Measurements from ENCODE around the gene SPO11. TPM values are rescaled to one million over a fixed set of nuclear protein-coding genes. Genes with fewer than 3 reads are reported as not detected.

SPO11 gene, protein sequence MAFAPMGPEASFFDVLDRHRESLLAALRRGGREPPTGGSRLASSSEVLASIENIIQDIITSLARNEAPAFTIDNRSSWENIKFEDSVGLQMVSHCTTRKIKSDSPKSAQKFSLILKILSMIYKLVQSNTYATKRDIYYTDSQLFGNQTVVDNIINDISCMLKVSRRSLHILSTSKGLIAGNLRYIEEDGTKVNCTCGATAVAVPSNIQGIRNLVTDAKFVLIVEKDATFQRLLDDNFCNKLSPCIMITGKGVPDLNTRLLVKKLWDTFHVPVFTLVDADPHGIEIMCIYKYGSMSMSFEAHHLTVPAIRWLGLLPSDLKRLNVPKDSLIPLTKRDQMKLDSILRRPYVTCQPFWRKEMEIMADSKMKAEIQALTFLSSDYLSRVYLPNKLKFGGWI
- polyA plus RNA-seq (ENCODE audit: insufficient read depth in 1 of 5, insufficient read length in 5 of 5, low replicate concordance in 1 of 5), result not detected
- long read RNA-seq, donor 1, result 0 reads
- long read RNA-seq, donor 2, result 0 reads
- long read RNA-seq, donor 3, result 0 reads
- long read RNA-seq, donor 4, result 0 reads
- long read RNA-seq, donor 5, result 0 reads
- long read RNA-seq, donor 6, result 0 reads
- long read RNA-seq, donor 7, result 0 reads
- long read RNA-seq, donor 8, result 0 reads

DNA sequence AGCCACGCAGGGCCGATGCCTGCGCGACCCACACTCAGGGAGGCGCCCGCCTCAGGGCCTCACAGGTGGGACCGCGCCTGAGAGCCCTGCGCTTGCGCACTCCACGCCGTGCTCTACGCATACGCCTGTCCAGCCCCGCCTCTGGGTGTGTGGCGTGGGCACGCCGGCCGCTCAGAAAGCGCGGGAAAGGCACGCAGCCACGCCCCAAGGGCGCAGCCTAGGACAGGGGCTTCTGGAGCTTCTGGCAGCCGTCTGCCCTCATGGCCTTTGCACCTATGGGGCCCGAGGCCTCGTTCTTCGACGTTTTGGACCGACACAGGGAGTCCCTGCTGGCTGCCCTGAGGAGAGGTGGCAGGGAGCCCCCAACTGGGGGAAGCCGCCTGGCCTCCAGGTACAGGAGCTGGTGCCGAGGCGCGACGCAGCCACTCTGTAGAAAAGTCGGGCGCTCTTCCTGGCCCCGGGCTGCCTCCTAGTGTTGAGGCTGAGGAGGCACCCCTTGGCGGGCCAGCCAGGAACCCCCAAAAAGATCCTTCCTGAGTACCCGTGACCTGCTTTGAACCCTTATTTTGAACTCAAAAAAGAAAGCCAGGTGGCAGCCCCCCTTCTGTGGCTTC, at the start of gene SPO11:
TSS of gene SPO11 (plus strand) at position 196 of the 614 bp plus-strand sequence. CDS start at position 261, 65 bp downstream.
- DNase-seq, result no peak

DNA sequence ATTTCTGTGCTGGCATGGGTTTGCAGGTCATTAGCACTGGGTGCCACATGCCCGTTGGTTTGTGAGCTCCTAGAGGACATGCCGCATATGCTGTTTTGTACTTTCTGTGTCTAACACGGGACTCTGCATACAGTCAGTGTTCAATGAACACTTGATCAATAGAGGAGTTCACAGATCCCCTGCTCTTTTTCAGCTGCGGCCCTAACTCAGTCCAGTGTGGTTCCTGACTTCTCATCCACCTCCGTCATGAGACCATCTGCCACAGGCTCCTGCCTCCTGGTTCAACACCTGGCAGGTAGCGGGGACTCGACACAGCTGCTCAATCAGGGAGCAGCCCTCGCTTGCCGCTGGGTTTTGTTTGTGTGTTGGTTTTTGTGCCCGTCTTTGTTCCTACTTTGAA, 49.4 kb upstream of the SPO11 start:
- DNase-seq, result no peak

DNA sequence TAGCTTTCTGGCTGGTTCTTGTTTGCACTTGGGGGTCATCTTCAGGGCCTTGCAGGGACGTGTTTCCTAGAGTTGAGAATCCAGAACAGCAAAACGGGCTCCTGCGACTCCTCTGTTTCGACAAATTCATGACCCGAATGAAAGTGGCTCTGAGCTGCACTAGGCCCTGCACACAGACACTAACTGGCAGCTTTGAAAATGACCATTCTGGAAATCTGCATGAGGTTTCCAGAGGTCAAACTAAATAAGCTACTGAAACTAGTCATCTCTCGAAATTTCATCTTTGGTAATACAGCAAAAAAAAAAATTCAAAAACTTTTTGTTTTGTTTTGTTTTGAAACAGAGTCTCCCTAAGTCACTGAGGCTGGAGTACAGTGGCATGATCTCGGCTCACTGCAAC, 47.7 kb upstream of the SPO11 start:
- no peak for DNase-seq

DNA sequence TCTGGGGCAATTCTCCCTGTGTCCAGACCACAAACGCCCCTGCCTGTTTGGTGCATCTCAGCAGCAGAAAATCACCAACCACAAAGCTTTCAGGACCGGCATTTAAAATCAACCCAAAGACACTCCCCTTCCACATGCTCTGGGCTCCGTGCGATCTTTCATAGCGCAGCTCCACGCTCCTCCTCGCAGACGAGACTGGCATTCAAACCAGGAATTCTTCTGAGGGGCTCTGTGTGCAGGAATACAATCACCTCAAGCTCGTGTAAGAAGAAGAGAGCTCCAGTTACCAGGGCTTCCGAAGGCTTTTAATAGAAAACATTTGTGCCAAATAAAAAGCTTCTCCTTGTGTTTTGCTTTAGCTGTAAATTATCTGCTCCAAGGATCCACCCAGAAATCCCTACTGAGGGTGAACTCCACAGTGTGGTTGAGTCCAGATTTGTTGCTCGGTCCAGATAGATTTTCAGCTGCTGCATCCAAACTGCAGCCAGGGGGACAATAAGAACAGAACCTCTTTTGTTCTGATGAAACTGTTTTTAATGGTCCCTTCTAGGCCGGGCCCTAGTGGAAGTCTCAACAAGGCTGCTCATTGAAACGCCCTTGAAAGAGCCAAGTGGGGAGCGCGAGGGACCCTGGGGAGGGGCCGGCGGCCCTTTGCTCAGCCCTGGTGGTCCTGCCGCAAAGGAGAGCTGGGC, 46.8 kb upstream of the SPO11 start:
- no peak for DNase-seq

DNA sequence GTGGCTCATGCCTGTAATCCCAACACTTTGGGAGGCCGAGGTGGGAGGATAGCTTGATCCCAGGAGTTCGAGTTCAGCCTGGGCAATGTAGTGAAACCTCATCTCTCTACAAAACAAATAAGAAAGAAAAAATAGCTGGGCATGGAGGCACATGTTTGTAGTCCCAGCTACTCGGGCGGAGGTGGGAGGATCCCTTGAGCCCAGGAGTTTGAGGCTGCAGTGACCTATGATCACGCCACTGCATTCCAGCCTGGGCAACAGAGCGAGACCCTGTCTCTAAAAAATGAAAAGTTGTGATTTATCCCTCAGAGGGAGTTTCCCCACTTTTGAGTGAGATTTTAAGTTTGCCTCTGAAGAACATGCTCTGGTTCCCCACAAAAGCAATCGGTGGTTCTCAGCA, 45.7 kb upstream of the SPO11 start:
- DNase-seq, result no peak

DNA sequence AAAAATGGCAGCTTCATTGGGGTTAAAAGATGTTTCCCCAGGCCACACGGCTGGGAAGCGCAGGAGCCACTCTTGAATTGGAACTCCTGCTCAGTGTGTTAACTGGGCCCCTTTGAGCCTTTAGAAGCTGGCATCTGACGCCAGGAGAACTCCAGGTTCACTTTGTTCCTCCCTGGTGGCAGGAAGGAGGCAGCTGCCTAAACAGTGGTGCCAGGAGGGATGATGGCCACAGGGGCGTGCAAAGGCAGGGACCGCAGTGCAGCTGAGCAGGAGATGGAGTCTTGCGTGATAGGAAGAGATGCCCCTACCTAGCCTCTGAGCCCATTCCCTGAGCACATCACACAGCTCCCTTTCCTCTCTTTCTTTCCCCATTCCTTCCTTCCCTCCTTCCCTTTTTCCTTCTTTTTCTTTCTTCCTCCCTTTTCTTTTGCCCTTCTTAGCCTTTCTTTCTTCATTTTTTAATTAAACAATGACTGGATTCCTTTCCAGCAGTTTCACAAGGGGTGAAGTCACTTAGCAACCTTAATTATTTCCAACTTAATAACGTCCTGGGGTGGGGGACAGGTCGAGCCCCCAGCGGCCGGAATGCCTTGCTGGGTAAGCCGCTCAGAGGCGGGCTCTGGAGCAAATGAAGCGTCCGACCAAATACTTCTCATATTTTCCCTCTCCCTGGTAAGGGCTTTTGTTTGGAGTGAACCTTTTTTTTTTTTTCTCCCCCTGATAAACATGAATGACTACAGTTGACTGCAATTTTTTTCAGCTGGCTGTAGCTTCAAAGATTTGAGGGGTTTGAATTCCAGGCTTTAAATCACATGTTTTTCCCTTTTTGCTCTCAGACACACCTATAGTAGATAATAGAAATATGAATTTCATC, 42.4 kb upstream of the SPO11 start:
- no peak for DNase-seq

DNA sequence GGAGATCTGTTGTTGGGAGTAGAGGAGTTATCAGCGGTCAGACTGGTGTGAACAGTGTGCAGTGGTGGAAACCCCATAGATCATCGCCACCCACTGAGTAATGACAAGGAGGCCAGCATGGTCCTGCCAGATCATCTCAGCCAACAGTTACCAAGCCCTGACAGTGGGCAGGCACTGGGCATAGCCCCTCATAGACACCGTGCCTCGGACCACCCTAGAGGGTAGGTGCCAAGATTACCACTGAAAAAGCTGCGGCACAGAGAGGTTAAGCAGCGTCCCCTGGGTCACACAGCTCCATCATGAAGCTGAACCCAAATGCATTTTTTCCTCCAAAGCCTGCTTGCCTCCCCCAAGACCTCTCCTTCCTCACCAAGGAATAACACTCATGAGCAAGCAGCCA, 41.7 kb upstream of the SPO11 start:
- DNase-seq, result no peak

DNA sequence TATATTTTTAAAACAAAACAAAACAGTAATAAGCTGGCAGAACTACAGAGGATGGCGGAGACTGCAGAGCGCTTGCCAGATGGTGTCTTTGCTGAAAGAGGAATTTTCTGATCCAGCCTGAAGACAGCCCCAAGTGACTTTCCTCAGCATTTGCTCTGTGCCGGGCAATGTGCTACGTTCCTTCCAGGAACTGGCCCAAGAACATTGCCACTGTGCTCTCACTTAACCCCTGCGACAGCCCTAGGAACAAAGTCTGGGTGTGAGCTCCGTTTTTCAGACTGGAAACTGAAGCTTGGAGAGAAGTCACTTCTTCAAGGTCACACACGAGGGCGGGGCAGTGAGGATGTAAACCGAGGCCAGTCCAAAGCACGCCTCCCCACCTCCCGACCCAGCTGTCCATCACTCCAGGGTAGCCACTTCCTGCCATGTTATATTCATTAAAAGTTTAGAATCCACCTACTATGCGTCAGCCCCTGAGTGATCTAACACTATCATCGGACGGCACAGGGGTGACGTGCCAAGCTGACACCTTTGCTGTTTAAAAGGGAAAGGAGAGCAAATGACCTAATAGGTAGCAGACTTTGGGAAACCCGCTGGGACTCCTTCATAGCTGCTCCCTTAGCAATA, 40.8 kb upstream of the SPO11 start:
- DNase-seq, result no peak

DNA sequence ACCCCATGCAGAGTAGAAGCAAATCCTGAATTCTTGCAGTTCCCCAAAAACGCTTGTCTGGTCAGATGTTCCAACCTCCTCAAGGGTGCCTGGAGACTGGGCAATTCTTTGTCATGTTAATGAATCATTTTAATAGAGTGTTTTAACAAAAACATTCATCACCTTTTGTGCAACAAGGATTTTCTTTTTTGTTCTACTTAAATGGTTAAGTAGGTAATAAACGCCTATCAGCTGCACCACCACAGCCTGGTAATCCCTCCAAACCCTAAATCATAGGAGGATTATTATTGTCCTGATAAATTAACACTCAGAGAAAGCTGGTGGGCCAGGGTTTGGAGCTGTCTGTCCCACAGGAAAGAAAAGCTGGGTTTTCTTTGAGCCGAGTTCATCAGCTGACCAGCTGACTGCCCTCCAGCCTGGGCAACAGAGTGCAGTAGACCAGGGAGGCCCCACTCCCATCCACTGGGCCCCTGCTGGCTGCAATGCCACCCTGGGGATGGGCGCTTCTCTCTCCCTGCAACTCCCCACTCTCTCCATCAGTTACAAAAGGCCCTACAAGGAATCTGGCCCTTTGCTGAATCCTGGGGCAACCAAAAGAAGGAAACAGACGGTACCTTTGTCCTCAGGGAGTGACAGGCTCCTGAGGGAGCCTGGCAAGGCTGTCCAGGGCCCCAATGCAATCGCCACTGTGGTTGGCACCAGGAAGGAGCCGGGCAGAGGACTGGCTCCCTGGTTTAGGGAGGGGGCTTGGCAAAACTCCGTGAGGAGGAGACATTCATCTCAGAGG, 40.0 kb upstream of the SPO11 start:
- DNase-seq, result no peak

DNA sequence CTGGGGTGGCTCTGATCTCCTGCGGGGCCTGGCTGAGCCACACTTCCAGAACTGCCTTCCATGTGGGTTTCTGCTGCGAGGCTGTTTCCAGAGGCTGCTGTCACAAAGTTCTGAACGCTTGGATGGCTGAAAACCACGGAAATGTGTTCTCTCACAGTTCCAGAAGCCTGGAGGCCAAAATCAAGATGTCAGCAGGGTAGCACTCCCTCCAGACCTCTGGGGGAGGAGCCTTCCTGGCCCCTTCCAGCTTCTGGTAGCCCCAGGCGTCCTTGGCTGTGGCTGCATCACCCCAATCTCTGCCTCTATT, 39.5 kb upstream of the SPO11 start:
- DNase-seq, result no peak

DNA sequence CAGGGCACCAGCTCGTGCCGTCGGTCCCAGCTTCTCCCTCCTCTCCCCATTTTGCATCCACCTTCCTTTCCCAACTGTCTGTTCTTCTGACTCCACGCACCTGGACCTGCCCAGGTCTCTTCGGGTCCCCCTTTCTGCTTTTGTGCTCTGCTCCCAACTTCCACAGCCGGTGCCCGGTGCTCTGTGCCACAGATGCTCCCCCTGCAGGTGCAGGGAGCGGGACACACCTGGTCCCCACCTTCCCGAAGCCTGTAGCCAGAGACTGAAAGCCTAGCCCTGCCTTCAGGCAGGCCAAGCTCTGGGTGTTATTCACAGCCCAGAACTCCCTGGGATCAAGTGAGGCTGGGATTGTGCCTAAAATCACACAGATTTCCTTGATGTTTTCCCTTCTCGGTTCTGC, 38.6 kb upstream of the SPO11 start:
- no peak for DNase-seq

DNA sequence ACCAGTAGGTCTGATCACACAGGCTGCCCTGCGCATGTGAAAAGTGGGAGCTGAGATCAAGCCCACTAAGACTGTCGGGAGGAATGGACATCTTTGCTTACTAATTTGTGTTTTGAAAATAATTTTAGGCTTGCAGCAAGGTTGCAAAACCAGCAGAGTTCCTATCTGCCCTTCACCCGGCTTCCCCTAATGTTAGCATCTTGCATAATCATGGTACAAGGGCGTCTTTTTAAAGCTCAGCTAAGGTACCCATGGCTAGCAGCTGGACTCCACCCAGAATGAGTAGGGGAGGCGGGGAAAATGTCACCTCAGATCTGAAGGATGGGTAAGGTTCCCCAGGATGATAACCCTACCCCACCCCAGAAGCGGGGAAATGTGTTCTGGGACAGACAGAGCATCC, 37.9 kb upstream of the SPO11 start:
- no peak for DNase-seq

DNA sequence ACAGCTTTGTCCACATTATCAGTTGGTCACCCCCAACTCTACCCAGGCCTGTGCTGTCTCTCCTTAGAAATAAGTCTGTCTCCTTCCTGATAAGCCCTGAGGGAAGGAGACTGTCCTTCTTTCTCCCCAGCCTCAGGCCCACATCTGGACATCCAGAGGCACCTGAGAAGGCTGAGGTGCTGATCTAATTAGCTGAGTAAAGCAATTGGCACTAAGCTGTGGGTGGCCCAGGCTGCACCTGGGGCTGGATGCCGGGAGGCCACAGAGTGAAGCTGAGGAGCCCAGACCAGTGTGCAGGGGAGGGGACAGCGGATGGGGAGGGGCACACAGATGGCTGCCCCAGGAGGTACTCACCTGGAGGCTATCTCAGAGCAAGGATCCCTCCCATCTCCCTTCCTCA, 37.0 kb upstream of the SPO11 start:
- no peak for DNase-seq

DNA sequence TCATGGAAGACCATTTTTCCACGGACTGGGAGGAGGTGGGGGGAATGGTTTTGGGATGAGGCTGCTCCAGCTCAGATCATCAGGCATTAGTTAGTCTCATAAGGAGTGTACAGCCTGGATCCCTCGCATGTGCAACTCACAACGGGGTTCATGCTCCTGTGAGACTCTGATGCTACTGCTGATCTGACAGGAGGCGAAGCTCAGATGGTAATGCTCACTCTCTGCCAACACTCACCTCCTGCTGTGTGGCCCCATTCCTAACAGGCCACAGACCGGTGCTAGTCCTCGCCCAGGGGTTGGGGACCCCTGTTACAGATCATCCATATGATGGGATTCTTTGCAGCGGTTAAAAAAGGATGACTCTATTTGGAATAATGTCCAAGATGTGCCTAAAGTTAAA, 35.6 kb upstream of the SPO11 start:
- no peak for DNase-seq

DNA sequence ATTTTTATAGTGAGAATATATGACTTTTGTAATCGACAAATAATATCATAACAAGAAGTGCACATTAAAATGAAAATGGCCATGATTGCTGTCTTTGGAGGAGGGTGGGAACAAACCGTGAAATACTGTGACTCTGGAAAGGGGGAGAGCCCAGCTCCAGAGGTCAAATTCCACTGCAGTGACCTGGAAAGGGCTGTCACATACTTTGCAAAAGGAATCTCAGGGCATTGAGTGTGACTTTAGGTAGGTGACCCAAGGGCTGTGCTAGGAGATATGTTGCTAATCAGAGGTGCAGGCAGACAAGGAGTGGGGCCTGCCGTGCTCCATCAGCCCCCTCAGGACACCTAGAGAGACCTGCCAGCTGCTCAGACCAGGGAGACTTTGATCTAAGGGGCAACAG, 35.1 kb upstream of the SPO11 start:
- no peak for DNase-seq

DNA sequence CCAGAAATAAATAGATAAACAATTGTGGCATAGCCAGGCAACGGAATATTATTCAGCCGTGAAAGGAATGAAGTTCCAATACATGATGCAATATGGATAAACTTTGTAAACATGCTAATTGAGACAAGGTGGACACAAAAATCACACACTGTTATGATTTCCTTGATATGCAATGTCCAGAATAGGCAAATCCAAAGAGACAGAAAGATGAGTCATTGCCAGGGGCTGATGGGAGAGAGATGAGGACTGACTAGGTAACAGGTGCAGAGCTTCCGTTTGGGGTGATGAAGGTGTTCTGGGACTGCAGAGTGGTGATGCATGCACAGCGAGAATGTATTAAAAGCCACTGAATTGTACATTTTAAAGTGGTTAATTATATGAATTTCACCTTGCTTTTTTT, 31.1 kb upstream of the SPO11 start:
- DNase-seq, result no peak

DNA sequence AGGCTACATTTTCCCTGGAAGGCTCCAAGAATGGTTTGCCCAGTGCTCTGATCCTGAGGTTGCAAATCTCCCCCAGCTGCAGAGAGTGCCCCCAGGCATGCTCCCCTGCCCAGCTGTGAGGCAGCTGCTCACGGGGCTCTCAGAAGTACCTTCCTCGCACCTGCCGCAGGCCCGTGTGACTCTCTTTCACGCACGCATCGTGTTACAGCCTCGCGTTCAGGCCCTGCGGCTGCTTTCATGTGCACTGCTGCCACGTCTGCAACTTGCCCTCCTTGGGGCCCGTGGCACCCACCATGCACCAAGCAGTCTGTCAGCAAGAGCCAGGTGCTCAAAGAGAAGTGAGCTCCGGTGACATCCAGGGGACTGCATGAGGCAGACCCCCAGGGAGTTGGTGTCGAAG, 28.6 kb upstream of the SPO11 start:
- no peak for DNase-seq

DNA sequence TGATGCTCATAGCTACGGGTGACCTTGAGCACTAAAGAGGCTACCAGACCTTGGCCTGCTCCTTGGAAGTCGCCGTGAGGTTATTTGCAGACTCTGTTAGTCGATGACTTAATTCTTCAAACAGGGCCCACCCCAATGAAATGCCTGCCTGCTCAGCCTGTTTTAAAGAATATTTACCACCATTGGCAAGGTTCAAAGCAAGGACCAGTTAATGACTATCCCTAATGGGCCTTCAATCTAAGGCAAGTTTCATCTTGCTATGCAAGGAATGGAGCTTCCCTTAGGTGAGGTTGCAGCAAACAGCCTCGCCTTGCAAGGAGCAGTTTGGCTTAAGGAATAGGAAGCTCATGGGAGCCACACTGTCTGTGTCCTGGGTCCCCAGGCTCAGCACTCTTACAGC, 22.9 kb upstream of the SPO11 start:
- no peak for DNase-seq

DNA sequence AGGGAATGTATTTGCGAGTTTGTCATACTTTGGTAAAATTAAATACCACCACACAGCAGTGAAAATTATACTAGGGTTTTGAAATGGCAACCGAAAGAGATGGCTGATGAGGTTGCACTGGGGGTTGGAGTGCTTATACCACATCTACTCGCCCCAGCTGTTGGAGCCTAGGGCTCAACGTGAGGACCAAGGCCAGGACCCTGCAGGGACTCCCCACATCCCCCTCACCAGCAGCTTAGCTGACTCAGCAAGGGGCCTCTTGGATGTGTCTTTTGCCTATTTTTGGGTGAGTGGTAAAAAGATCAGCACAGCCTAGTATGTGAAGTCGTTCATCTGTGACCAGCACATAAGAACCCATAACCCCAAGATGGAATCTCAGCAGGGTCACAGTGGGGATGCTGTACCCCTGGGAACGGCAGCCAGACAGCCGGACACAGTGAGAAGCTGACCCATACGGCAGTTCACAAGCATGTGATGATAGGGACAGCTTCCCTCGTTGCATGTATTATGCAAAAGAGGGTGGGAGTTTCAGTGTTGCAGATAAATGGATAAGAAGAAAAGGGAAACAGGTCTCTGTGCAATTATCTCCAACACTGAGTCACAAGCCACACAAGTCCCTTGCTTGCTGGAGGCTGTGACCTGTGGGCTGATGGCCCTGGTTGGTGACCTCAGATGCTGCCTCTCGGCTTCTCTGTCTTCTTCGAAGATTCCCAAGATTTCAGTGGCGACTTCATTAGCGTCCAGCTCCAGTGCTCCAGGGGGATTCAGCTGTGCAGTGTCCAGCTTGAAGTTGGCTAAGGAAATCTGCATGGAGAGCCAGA, 20.9 kb upstream of the SPO11 start:
- DNase-seq, result no peak
